Smooth muscle cell (in vitro differentiated cells): ENCODE data around the gene AGMAT. TPM values are rescaled to one million over a fixed set of nuclear protein-coding genes. Genes with fewer than 3 reads are reported as not detected.

Experiments used
- DNase-seq: peaks from one replicate; lab custom pipeline; 2025; ENCODE audit not compliant: unreplicated experiment; lab: John Stamatoyannopoulos, UW
- H2AFZ ChIP-seq: fragments of 200-600 bp; sonication (generic); 2 replicates; pipeline ENCODE4 v1.6.0; 2016; ENCODE audit warnings: antibody characterized with exemption, low read depth, mild to moderate bottlenecking
- H3F3A ChIP-seq: fragments of 200-600 bp; sonication (generic); 2 replicates; pipeline ENCODE4 v1.6.0; 2017; ENCODE audit warnings: antibody characterized with exemption, low read depth
- H3K27ac ChIP-seq: fragments of 200-600 bp; sonication (generic); 2 replicates; pipeline ENCODE4 v1.5.1; 2016; ENCODE audit warnings: low read depth, mild to moderate bottlenecking
- H3K27me3 ChIP-seq: fragments of 200-600 bp; sonication (generic); 2 replicates; pipeline ENCODE4 v1.6.1; 2016; ENCODE audit warnings: low read depth, mild to moderate bottlenecking
- H3K36me3 ChIP-seq: fragments of 200-600 bp; sonication (generic); 2 replicates; pipeline ENCODE4 v1.5.1; 2016; ENCODE audit warnings: low read depth
- H3K4me1 ChIP-seq: fragments of 200-600 bp; sonication (generic); 2 replicates; pipeline ENCODE4 v1.5.1; 2016; ENCODE audit warnings: low read depth
- H3K4me2 ChIP-seq: fragments of 200-600 bp; sonication (generic); 2 replicates; pipeline ENCODE4 v1.6.0; 2016; ENCODE audit warnings: mild to moderate bottlenecking
- H3K4me3 ChIP-seq: fragments of 200-600 bp; sonication (generic); 2 replicates; pipeline ENCODE4 v1.5.1; 2016; ENCODE audit warnings: mild to moderate bottlenecking
- H3K79me2 ChIP-seq: fragments of 200-600 bp; sonication (generic); 2 replicates; pipeline ENCODE4 v1.6.0; 2016; ENCODE audit warnings: low read depth, mild to moderate bottlenecking
- H3K9ac ChIP-seq: fragments of 200-600 bp; sonication (generic); 2 replicates; pipeline ENCODE4 v1.6.0; 2016; ENCODE audit warnings: low read depth
- H3K9me3 ChIP-seq: fragments of 200-600 bp; sonication (generic); replicated peaks from 2 replicates; pipeline ENCODE4 v1.5.1; 2016; ENCODE audit warnings: low read depth
- H4K20me1 ChIP-seq: fragments of 200-600 bp; sonication (generic); 2 replicates; pipeline ENCODE4 v1.6.0; 2016; ENCODE audit warnings: low read depth
- CTCF ChIP-seq: fragments of 200-600 bp; sonication (generic); IDR thresholded peaks from 2 replicates; pipeline ENCODE4 v1.5.1; 2017; ENCODE audit warnings: borderline replicate concordance, mild to moderate bottlenecking, antibody characterized with exemption; ENCODE audit not compliant: insufficient read depth, poor library complexity, severe bottlenecking
- WGBS: methylation state at CpG from one replicate; pipeline ENCODE4 v1.1.7; 2016; ENCODE audit warnings: low lambda C conversion rate; 5-methylcytosine and 5-hydroxymethylcytosine counted together
- polyA plus RNA-seq: library from polyadenylated mRNA; unstranded; fragments of >200 nt; fragmentation: Nextera tagmentation; extraction: Ambion mirVana; gene quantifications from 2 replicates; pipeline ENCODE4 v1.2.1, GENCODE V29; 2016
- total RNA-seq: library from RNA; depleted of rRNA; stranded (reverse); fragments of >200 nt; gene quantifications from 2 replicates; pipeline ENCODE4 v1.2.3, GENCODE V29; 2014

The AGMAT gene
- total and polyA plus RNA-seq, 2 experiments from 2014 or later = 0.04 to 0.56 TPM

- no peaks in the 10 kb centered on the region for H3K79me2 ChIP-seq
- H3K4me2 ChIP-seq = peak overlapping the region; percentile 29
- no peak for TF ChIP-seq CTCF
- H3K27me3 ChIP-seq = no peaks in the 10 kb centered on the region
- H3K9ac ChIP-seq = no peak overlapping the region
- H4K20me1 ChIP-seq = no peaks in the 10 kb centered on the region
- H3K36me3 ChIP-seq = peaks cover 23% of the 10 kb centered on the region
- no peak overlapping the region for H2AFZ ChIP-seq
- H3K9me3 ChIP-seq = no peaks in the 10 kb centered on the region
- no peak overlapping the region for H3K4me3 ChIP-seq
- WGBS = 66% methylated on average over 12 of the region's 12 CpGs
- peaks cover 3% of the 10 kb centered on the region for H3F3A ChIP-seq
- DNase-seq = no peak
- H3K4me1 ChIP-seq = no peaks in the 10 kb centered on the region
- H3K27ac ChIP-seq = peak overlapping the region; percentile 67
These were observed 41.0 kb downstream of the AGMAT start for GRCh38 chr1:15543589-15544568.

GRCh38 chr1:15543251-15543588 is 41.6 kb downstream of the AGMAT start:
- H3K79me2 ChIP-seq = no peaks in the 10 kb centered on the region
- peaks cover 21% of the 10 kb centered on the region for H3K36me3 ChIP-seq
- no peak overlapping the region for H2AFZ ChIP-seq
- no peaks in the 10 kb centered on the region for H3K9me3 ChIP-seq
- H3F3A ChIP-seq = peaks cover 3% of the 10 kb centered on the region
- no peak for TF ChIP-seq CTCF
- no peaks in the 10 kb centered on the region for H4K20me1 ChIP-seq
- peak overlapping the region; percentile 9 for H3K4me2 ChIP-seq
- H3K4me3 ChIP-seq = no peak overlapping the region
- H3K27me3 ChIP-seq = no peaks in the 10 kb centered on the region
- no peak overlapping the region for H3K9ac ChIP-seq
- WGBS = 96% methylated on average over 5 of the region's 5 CpGs
- H3K27ac ChIP-seq = peak overlapping the region; percentile 67
- DNase-seq = no peak
- no peaks in the 10 kb centered on the region for H3K4me1 ChIP-seq

DNA sequence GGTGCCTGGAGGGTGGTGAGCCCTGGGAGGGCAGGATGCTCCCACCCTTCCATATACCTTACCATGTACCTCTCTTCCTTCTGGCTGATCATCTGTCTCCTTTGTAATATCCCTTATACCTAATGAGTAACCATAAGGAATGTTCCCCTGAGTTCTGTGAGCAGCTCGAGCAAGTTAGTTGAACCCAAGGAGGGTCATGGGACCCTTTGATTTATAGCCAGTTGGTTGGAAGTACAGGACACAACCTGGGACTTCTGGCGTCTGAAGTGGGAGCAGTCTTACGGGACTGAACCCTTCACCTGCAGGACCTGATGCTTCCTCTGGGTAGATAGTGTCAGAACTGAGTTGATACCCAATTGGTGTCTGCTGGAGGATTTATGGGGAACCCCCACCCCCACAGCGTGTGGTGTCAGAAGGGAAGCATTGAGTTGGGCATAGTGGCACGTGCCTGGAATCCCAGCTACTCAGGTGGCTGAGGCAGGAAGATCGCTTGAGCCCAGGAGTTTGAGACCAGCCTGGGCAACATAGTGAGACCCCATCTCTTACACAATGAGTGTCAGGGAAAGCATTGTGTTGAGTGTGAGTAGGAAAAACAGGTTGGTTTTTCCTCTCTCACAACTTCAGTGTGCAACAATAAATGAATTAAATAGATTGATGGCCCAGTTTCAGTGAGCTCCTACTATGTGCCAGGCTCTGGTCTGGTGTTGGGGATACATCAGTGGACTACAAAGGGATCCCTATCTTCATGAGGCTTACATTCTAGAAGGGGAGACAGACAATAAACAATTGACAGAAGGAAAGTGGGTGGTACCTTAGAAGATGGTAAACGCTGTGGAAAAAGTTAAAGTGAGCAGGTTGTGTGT is 42.2 kb downstream of the AGMAT start:
- Histone ChIP-seq H2AFZ (no peak overlapping the region), H3K4me1 (no peaks in the 10 kb centered on the region), H3K79me2 (no peaks in the 10 kb centered on the region), H3K27ac (peak overlapping the region; percentile 67), H3F3A (peaks cover 3% of the 10 kb centered on the region), H3K9me3 (no peaks in the 10 kb centered on the region), H3K9ac (no peak overlapping the region), H4K20me1 (no peaks in the 10 kb centered on the region), H3K27me3 (no peaks in the 10 kb centered on the region), H3K36me3 (peaks cover 15% of the 10 kb centered on the region), H3K4me2 (peak overlapping the region; percentile 9), H3K4me3 (no peak overlapping the region)
- no peak for TF ChIP-seq CTCF
- no peak for DNase-seq
- WGBS = 96% methylated on average over 7 of the region's 7 CpGs
